Stimulated activated CD8-positive, alpha-beta memory T cell treated with anti-CD3 and anti-CD28 coated beads, Interleukin-7, amount 100 ng/mL, for 24 hours (primary cell): ENCODE data around the gene RNLS.

Experiments
- DNase-seq: peaks from one replicate; pipeline ENCODE4 v3.0.0-alpha.2; 2020; ENCODE audit warnings: low read depth

RNLS gene

GRCh38 chr10:88428442-88428841 lies 154.7 kb downstream of the RNLS start:
- no peak for DNase-seq

GRCh38 chr10:88427024-88427423 lies 156.1 kb downstream of the RNLS start:
- no peak for DNase-seq

- DNase-seq = no peak
Measured at GRCh38 chr10:88424881-88425280, 158.2 kb downstream of the RNLS start.

- no peak for DNase-seq
Measured at GRCh38 chr10:88423732-88424131, 159.4 kb downstream of the RNLS start.

- no peak for DNase-seq
Measured at GRCh38 chr10:88421590-88421989, 161.5 kb downstream of the RNLS start.

- DNase-seq = no peak
Measured at GRCh38 chr10:88418871-88419270, 164.2 kb downstream of the RNLS start.

GRCh38 chr10:88417387-88418030 lies 165.6 kb downstream of the RNLS start:
- DNase-seq = no peak

- no peak for DNase-seq
Measured at GRCh38 chr10:88416801-88417200, 166.3 kb downstream of the RNLS start.

- DNase-seq = no peak
Measured at GRCh38 chr10:88415533-88416130, 167.5 kb downstream of the RNLS start.

- no peak for DNase-seq
Measured at GRCh38 chr10:88413412-88413811, 169.7 kb downstream of the RNLS start.

GRCh38 chr10:88411772-88412349 lies 171.3 kb downstream of the RNLS start:
- no peak for DNase-seq

- DNase-seq = no peak
Measured at GRCh38 chr10:88409824-88410223, 173.3 kb downstream of the RNLS start.

- DNase-seq = no peak
Measured at GRCh38 chr10:88409236-88409635, 173.9 kb downstream of the RNLS start.

- no peak for DNase-seq
Measured at GRCh38 chr10:88408096-88408495, 175.0 kb downstream of the RNLS start.

- DNase-seq = no peak
Measured at GRCh38 chr10:88404133-88404532, 179.0 kb downstream of the RNLS start.

GRCh38 chr10:88401671-88402347 lies 181.3 kb downstream of the RNLS start:
- DNase-seq = no peak

- no peak for DNase-seq
Measured at GRCh38 chr10:88399240-88399639, 183.9 kb downstream of the RNLS start.

GRCh38 chr10:88395677-88396076 lies 187.4 kb downstream of the RNLS start:
- DNase-seq = no peak

- no peak for DNase-seq
Measured at GRCh38 chr10:88392222-88392621, 190.9 kb downstream of the RNLS start.

GRCh38 chr10:88390041-88390440 lies 193.1 kb downstream of the RNLS start:
- no peak for DNase-seq

GRCh38 chr10:88389456-88389855 lies 193.7 kb downstream of the RNLS start:
- DNase-seq = no peak

- DNase-seq = no peak
Measured at GRCh38 chr10:88388324-88388723, 194.8 kb downstream of the RNLS start.
